ENCODE measurements around the gene RAB11FIP3. TPM values are rescaled to one million over a fixed set of nuclear protein-coding genes. Genes with fewer than 3 reads are reported as not detected.

The RAB11FIP3 gene
- total RNA-seq, 1 donor from 2014 or later, result 25.4 TPM

GRCh38 chr16:553601-554296 is 128.3 kb downstream of the RAB11FIP3 start:
- intact Hi-C loops (cut with DNase I), result no loop called here
- ATAC-seq (ENCODE audit: poor library complexity) (no peak), DNase-seq (no peak)

- DNase-seq (no peak), ATAC-seq (ENCODE audit: poor library complexity) (no peak)
- intact Hi-C loops (cut with DNase I), result no loop called here
Measured at GRCh38 chr16:554297-554621, 128.8 kb downstream of the RAB11FIP3 start.

GRCh38 chr16:554640-555365 is 129.4 kb downstream of the RAB11FIP3 start:
- ATAC-seq (ENCODE audit: poor library complexity) (no peak), DNase-seq (no peak)
- intact Hi-C loops (cut with DNase I), result no loop called here

- no peak for ATAC-seq (ENCODE audit: poor library complexity)
- intact Hi-C loops (cut with DNase I), result no loop called here
Measured at GRCh38 chr16:555528-556473, 130.4 kb downstream of the RAB11FIP3 start.

GRCh38 chr16:556474-557173 is 131.2 kb downstream of the RAB11FIP3 start:
- ATAC-seq (ENCODE audit: poor library complexity), result no peak
- DNase-seq, result no peak
- intact Hi-C loops (cut with DNase I), result no loop called here

More at GRCh38 chr16:555528-556473, 130.4 kb downstream of the RAB11FIP3 start:
- DNase-seq, result no peak

- intact Hi-C loops (cut with DNase I), result no loop called here
- no peak for ATAC-seq (ENCODE audit: poor library complexity)
- DNase-seq, result no peak
Measured at GRCh38 chr16:557463-558297, 132.2 kb downstream of the RAB11FIP3 start.

- peak; percentile 57 for DNase-seq
- ATAC-seq (ENCODE audit: poor library complexity), result peak; percentile 28
- intact Hi-C loops (cut with DNase I), result no loop called here
Measured at GRCh38 chr16:558298-559020, 133.0 kb downstream of the RAB11FIP3 start.

GRCh38 chr16:559021-559380 is 133.6 kb downstream of the RAB11FIP3 start:
- no peak for ATAC-seq (ENCODE audit: poor library complexity)
- intact Hi-C loops (cut with DNase I), result no loop called here
- no peak for DNase-seq

- no peak for ATAC-seq (ENCODE audit: poor library complexity)
- intact Hi-C loops (cut with DNase I), result no loop called here
- DNase-seq, result no peak
Measured at GRCh38 chr16:559411-560203, 134.2 kb downstream of the RAB11FIP3 start.

GRCh38 chr16:560204-560700 is 134.8 kb downstream of the RAB11FIP3 start, which contains the start of gene PRR35:
Gene PRR35 (plus strand): TSS chr16:560394. CDS start chr16:563295, 2,901 bp downstream.
- no peak for DNase-seq
- no peak for ATAC-seq (ENCODE audit: poor library complexity)
- intact Hi-C loops (cut with DNase I), result no loop called here

- DNase-seq, result no peak
- intact Hi-C loops (cut with DNase I), result no loop called here
- ATAC-seq (ENCODE audit: poor library complexity), result no peak
Measured at GRCh38 chr16:560701-561412, 135.4 kb downstream of the RAB11FIP3 start.

GRCh38 chr16:561413-561794 is 136.0 kb downstream of the RAB11FIP3 start:
- no peak for ATAC-seq (ENCODE audit: poor library complexity)
- intact Hi-C loops (cut with DNase I), result no loop called here

GRCh38 chr16:561957-562938 is 136.8 kb downstream of the RAB11FIP3 start:
- DNase-seq, result no peak
- ATAC-seq (ENCODE audit: poor library complexity), result no peak
- intact Hi-C loops (cut with DNase I), result no loop called here

More at GRCh38 chr16:561413-561794, 136.0 kb downstream of the RAB11FIP3 start:
- DNase-seq, result no peak

GRCh38 chr16:563072-563644 is 137.7 kb downstream of the RAB11FIP3 start:
- intact Hi-C loops (cut with DNase I), result no loop called here
- ATAC-seq (ENCODE audit: poor library complexity) (no peak), DNase-seq (no peak)

Data from Right ventricle myocardium superior (tissue), 1 donor.